ENCODE measurements around the gene BLOC1S2.
"Not testable (repeated sequence)": the region's sequence is repeated elsewhere in the genome, so short reads cannot be mapped to it uniquely, and the experiment has no call there.

Gene BLOC1S2

DNA sequence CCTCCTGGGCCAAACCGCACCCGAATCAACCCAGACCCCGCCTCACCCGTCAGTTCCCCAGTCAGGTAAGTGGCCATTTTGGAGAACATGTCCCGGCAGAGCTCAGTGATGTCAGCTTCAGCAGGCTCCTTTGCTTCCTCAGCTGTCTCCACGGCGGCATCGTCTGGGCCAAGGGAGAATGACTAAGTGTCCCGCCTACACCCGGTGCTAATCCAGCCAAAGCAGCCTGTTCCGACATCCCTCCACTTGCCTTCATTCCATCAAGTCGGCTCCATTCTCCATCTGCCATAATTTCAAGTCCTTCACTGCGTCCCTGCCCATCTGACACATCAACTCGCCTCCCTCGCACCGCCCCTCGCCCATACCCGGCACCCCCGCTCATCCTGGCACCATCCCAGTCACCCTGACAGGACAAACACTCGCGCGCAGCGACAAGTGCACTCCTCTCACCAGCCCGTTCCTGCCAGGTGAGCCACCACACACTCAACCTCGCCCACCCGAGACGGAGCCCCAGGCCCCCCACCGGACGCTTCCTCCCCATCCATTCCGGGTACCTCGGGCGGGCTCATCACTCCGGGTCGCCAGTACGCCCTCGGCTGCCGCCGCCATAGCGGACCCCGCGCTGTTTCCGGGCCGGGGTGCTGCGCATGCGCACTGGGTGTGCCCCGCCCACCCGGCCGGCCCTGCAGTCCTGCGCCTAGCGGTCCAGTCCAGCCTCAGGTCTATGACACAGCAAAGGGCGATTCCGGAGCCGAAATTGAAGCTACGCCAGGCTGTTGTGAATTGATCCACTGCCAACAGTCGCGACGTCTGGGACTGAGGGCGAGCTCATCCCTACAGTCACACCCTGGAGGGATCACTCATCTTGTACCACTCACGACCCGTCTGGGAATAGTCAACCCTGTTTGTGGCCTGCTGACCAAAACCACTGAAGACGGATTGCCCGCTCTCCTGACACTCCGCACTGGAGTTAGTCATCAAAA is at the start of gene BLOC1S2:
Gene BLOC1S2, minus strand, starts transcription at position 630 of the 983 bp plus-strand sequence. Its CDS starts 21 bp downstream, at position 609.
- DNase-seq: peak; percentile 83

- no peak for DNase-seq
These were observed 48.3 kb upstream of the BLOC1S2 start for GRCh38 chr10:100334762-100335161.

- no peak for DNase-seq
These were observed 47.4 kb upstream of the BLOC1S2 start for GRCh38 chr10:100333661-100334440.

GRCh38 chr10:100333106-100333505 is 46.6 kb upstream of the BLOC1S2 start:
- DNase-seq: no peak

- DNase-seq: no peak
These were observed 43.6 kb upstream of the BLOC1S2 start, which contains the start of gene PKD2L1 for GRCh38 chr10:100330079-100330478. Gene PKD2L1 (minus strand): TSS chr10:100330228. CDS start chr10:100330103, 125 bp downstream.

DNA sequence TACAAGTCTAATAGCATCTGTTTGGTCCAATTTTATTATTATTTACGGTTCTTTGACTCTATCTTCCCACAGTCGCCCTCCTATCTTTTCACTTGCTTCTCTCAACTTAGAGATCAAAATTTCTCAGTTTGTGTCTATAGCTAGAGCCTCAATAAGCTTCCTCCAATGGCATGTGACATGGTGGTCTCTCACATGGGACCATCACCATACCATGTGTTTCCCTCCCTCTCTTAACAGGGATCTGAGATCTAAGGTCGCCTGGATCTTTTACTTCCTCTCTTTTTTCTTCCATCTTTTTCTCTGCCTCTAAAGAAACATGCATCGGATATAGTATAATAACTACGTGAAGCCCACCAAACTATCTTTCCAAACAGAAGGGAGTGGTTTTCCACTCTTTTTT is 41.7 kb upstream of the BLOC1S2 start:
- DNase-seq: no peak

DNA sequence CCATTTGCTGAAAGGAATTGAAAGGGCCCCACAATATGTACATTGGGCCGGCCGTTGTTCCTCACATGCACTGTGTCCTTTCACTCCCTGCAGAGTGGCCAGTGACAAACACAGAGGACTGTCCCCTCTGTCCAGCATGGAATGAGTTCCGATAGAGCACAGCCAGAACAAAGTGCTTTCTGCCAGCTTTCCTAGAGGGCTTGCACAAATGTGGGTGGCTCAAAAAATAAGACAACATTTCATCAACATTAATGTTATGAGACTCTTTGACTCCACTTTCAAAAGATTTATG is 41.2 kb upstream of the BLOC1S2 start:
- DNase-seq: no peak

DNA sequence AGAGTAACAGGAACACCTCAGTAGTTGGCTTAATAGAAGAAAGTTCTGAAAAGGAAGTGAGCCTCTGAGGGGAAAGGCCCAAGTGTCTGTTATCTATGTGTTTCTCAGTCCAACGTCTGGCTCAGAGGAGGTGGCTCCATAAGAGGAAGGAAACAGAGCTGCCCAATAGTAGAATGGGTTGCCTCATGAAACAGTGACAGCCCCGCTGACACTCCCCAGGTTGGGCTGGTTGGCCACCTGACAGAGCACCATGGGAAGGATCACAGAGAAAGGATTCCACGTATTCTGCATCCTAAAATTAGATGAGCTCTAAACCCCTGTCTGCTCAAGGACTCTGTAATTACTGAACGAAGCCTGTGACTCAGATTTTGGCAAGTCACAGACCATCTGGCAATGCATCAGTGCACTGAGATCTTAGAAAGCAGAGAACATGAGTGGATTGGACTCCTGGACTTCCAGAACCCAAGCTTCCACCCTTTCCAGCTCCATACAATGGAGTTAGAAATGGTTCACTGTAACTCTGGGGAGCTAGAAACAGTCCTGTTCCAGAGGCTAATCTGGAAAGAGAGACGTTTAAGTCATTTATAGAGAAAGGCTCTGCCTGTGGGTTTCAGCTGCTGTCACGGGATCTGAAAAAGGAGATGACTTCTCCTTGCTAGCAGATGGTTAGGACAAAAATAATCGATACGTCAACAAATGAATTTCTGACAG is 40.7 kb upstream of the BLOC1S2 start:
- DNase-seq: no peak

- DNase-seq: no peak
These were observed 38.7 kb upstream of the BLOC1S2 start for GRCh38 chr10:100325158-100325557.

- DNase-seq: no peak
These were observed 33.4 kb upstream of the BLOC1S2 start for GRCh38 chr10:100319707-100320402.

GRCh38 chr10:100318207-100318606 is 31.7 kb upstream of the BLOC1S2 start:
- DNase-seq: no peak

- no peak for DNase-seq
These were observed 29.1 kb upstream of the BLOC1S2 start for GRCh38 chr10:100315615-100316014.

GRCh38 chr10:100311298-100311697 is 24.8 kb upstream of the BLOC1S2 start:
- DNase-seq: no peak

GRCh38 chr10:100307684-100308083 is 21.2 kb upstream of the BLOC1S2 start:
- no peak for DNase-seq

DNA sequence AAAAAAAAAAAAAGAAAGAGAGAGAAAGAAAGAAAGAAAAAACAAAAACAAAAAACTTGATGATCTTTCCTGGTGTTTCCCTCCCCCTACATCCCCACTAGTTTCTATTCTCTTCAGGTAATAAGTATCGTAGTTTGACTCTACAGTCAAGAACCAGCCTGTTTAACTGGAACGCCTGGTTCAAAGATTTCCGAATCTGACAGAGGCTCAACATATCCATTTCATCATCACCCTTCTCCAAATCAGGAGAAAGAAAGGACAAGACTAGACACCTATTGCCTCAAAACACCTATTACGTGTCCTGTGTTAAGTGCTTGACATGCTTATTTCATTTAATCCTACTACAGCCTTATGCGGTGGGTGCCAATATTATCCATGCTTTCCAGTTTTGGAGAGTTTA is 20.4 kb upstream of the BLOC1S2 start:
- DNase-seq: no peak

GRCh38 chr10:100304414-100304813 is 17.9 kb upstream of the BLOC1S2 start:
- no peak for DNase-seq

DNA sequence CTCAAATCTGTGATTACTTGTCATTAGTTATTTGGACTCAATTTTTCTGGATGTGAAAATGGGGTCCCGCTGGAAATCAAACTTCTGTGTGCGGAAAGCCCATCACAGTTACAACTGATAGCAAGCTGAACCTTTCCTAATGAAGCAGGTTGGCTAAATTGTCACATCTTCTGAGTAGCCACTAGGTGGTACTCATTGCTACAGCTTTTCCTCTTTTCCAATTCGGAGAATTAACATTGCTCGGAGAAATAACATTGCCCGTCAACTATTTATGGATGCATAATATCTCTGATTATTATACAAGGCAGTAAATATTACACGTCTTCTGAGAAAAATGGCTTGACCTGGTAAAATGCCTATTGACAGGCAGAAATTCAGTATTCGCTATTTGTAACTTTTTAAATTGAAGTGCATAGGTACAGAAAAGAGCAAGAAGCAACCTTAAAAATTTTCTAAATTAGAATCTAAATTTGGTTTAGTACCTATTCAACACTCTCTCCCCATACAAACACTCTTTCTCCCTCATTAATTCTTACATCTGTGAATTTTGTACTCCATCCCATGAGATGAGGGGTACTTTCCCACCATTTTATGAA is 17.3 kb upstream of the BLOC1S2 start:
- no peak for DNase-seq

GRCh38 chr10:100301123-100301522 is 14.6 kb upstream of the BLOC1S2 start:
- DNase-seq: not testable (repeated sequence)

DNA sequence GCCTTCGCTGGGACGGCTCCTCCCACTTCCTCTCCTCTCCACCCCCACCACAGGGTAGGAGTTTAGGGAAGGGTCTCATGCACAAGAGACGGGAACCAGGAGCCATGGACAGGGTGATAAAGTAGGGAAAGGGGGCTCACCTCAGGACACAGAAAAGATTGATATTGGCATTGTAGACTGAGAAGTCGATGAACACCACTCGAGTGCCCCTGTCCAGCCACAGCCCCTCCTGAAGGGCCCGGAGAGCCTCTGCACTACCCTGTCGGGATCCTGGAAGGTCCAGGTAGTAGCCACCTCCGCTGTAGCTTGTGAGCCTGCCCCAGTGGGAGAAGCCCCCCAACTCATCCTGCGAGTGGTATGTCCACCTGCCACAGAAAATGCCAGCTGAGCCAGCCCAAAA is 10.8 kb upstream of the BLOC1S2 start:
- no peak for DNase-seq

GRCh38 chr10:100293066-100293465 is 6.6 kb upstream of the BLOC1S2 start:
- DNase-seq: no peak

DNA sequence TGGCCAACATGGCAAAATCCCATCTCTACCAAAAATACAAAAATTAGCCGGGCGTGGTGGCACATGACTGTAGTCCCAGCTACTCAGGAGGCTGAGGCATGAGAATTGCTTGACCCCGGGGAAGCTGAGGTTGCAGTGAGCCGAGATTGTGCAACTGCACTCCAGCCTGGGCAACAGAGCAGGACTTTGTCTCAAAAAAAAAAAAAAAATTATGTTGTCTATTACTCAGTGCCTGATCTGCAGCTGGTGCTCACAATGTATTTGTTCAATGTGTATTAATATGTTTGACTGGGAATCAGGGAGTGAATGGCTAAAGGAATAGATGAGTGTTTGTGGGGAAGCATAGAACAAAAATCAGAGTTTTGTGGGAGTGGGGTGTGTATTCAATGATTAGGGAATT is 5.8 kb upstream of the BLOC1S2 start:
- not testable (repeated sequence) for DNase-seq

DNA sequence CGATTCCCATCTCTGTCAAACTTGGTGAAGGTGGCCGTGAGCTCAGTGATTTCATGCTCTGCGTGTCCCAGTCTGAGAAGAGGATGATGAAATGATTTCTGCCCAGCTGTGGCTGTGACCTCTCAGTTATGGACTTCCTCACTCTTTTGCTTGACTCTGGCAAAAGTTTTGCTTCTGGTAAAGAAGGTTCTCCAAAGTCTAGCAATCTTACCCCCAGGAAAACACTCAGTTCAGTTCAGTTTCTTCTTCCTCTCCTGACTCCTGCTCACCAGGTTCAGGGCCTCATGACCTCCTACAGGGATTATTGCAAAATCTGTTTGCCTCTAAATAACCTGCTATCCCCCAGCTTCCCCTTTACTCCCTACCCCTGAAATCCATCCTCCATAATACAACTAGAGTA is 4.9 kb upstream of the BLOC1S2 start:
- DNase-seq: no peak
